H9 (cell line): ENCODE results near the gene KIAA2012. TPM values are rescaled to one million over a fixed set of nuclear protein-coding genes. Genes with fewer than 3 reads are reported as not detected.

Experiments
- DNase-seq: peaks from one replicate; pipeline ENCODE4 v3.0.0-alpha.2; 2017
- H2AFZ ChIP-seq: one replicate; pipeline ENCODE4 v1.6.1; 2013; ENCODE audit warnings: mild to moderate bottlenecking, low read length, control low read depth, moderate library complexity
- H2AK5ac ChIP-seq: 2 replicates; pipeline ENCODE4 v1.6.1; 2013; ENCODE audit warnings: low read length, control low read depth, mixed read lengths; ENCODE audit not compliant: insufficient read length
- H2BK120ac ChIP-seq: one replicate; pipeline ENCODE4 v1.6.1; 2013; ENCODE audit warnings: low read depth, mild to moderate bottlenecking, low read length, control low read depth, inconsistent platforms; ENCODE audit not compliant: poor library complexity, severe bottlenecking
- H2BK12ac ChIP-seq: 2 replicates; pipeline ENCODE4 v1.6.1; 2013; ENCODE audit warnings: low read length, control low read depth, mixed read lengths, low read depth; ENCODE audit not compliant: insufficient read length
- H2BK15ac ChIP-seq: 2 replicates; pipeline ENCODE4 v1.6.1; 2013; ENCODE audit warnings: low read depth, low read length, control low read depth
- H2BK20ac ChIP-seq: one replicate; pipeline ENCODE4 v1.6.1; 2013; ENCODE audit warnings: low read depth, mild to moderate bottlenecking, low read length, control low read depth, inconsistent platforms; ENCODE audit not compliant: poor library complexity, severe bottlenecking
- H2BK5ac ChIP-seq: 2 replicates; pipeline ENCODE4 v1.6.1; 2013; ENCODE audit warnings: low read length, control low read depth, mixed read lengths; ENCODE audit not compliant: insufficient read length
- H3K14ac ChIP-seq: 2 replicates; pipeline ENCODE4 v1.6.1; 2013; ENCODE audit warnings: low read length, control low read depth; ENCODE audit not compliant: insufficient read depth
- H3K18ac ChIP-seq: 2 replicates; pipeline ENCODE4 v1.6.1; 2013; ENCODE audit warnings: low read depth, mild to moderate bottlenecking, mixed read lengths, low read length, control low read depth; ENCODE audit not compliant: insufficient read length
- H3K23ac ChIP-seq: 2 replicates; pipeline ENCODE4 v1.6.1; 2013; ENCODE audit warnings: low read length, control low read depth, mixed read lengths, low read depth; ENCODE audit not compliant: insufficient read length
- H3K23me2 ChIP-seq: 2 replicates; pipeline ENCODE4 v1.6.1; 2013; ENCODE audit warnings: low read depth, mild to moderate bottlenecking, mixed read lengths, low read length, control low read depth; ENCODE audit not compliant: insufficient read length, poor library complexity, severe bottlenecking
- H3K27ac ChIP-seq: 2 replicates; pipeline ENCODE4 v1.5.1; 2013; ENCODE audit warnings: low read length, control low read depth, mixed read lengths, low read depth; ENCODE audit not compliant: insufficient read length
- H3K27me3 ChIP-seq: 2 replicates; pipeline ENCODE4 v1.6.1; 2013; ENCODE audit warnings: low read length, control low read depth, inconsistent platforms; ENCODE audit not compliant: insufficient read depth
- H3K4ac ChIP-seq: 2 replicates; pipeline ENCODE4 v1.6.1; 2013; ENCODE audit warnings: low read depth, mild to moderate bottlenecking, control low read depth, inconsistent platforms, low read length, moderate library complexity
- H3K4me1 ChIP-seq: 2 replicates; pipeline ENCODE4 v1.6.1; 2013; ENCODE audit warnings: low read length, control low read depth, inconsistent platforms; ENCODE audit not compliant: insufficient read depth
- H3K4me2 ChIP-seq: 2 replicates; pipeline ENCODE4 v1.6.1; 2013; ENCODE audit warnings: low read length, control low read depth, mixed read lengths; ENCODE audit not compliant: insufficient read length, insufficient read depth
- H3K56ac ChIP-seq: 2 replicates; pipeline ENCODE4 v1.6.1; 2013; ENCODE audit warnings: low read depth, mild to moderate bottlenecking, mixed read lengths, low read length, control low read depth; ENCODE audit not compliant: insufficient read length
- H3K79me1 ChIP-seq: 2 replicates; pipeline ENCODE4 v1.6.1; 2013; ENCODE audit warnings: low read depth, mild to moderate bottlenecking, moderate library complexity, low read length, control low read depth, inconsistent platforms; ENCODE audit not compliant: insufficient read depth, poor library complexity, severe bottlenecking
- H3K79me2 ChIP-seq: 2 replicates; pipeline ENCODE4 v1.6.1; 2013; ENCODE audit warnings: low read length, control low read depth, inconsistent platforms; ENCODE audit not compliant: insufficient read depth
- H3K9ac ChIP-seq: 2 replicates; pipeline ENCODE4 v1.6.1; 2013; ENCODE audit warnings: low read length, control low read depth, mixed read lengths; ENCODE audit not compliant: insufficient read length; ENCODE audit errors: extremely low read depth
- H3K9me3 ChIP-seq: one replicate; pipeline ENCODE4 v1.6.1; 2013; ENCODE audit warnings: low read depth, low read length, inconsistent platforms; ENCODE audit not compliant: control insufficient read depth
- H3T11ph ChIP-seq: one replicate; pipeline ENCODE4 v1.6.1; 2013; ENCODE audit warnings: mild to moderate bottlenecking, low read length, control low read depth, inconsistent platforms
- H4K20me1 ChIP-seq: one replicate; pipeline ENCODE4 v1.6.1; 2013; ENCODE audit not compliant: control insufficient read depth, insufficient read length, insufficient read depth
- H4K5ac ChIP-seq: 2 replicates; pipeline ENCODE4 v1.6.1; 2013; ENCODE audit warnings: low read depth, mild to moderate bottlenecking, mixed read lengths, low read length, control low read depth; ENCODE audit not compliant: insufficient read length
- H4K8ac ChIP-seq: replicated peaks from 2 replicates; pipeline ENCODE4 v1.6.1; 2013; ENCODE audit warnings: low read length, control low read depth, mixed read lengths, low read depth; ENCODE audit not compliant: insufficient read length
- H4K91ac ChIP-seq: 2 replicates; pipeline ENCODE4 v1.6.1; 2013; ENCODE audit warnings: low read depth, mild to moderate bottlenecking, moderate library complexity, mixed read lengths, low read length, control low read depth; ENCODE audit not compliant: insufficient read length
- H3K27ac Mint-ChIP-seq, 3 experiments: 2 replicates in 2 of 3; 3 replicates in 1 of 3; pipeline ENCODE4 v1.8.0; 2020 to 2021; ENCODE audit warnings: mixed read lengths in 3 of 3, mild to moderate bottlenecking in 1 of 3, moderate library complexity in 1 of 3
- H3K27me3 Mint-ChIP-seq: 2 replicates; pipeline ENCODE4 v1.8.0; 2021; ENCODE audit warnings: low read depth, mild to moderate bottlenecking, moderate library complexity, mixed read lengths
- H3K36me3 Mint-ChIP-seq, 3 experiments: 2 replicates in 2 of 3; 3 replicates in 1 of 3; pipeline ENCODE4 v1.8.0; 2020 to 2021; ENCODE audit warnings: low read depth in 3 of 3, mixed read lengths in 3 of 3; ENCODE audit not compliant: insufficient read depth in 1 of 3
- H3K4me1 Mint-ChIP-seq, 2 experiments: 2 replicates each; pipeline ENCODE4 v1.8.0; 2020; ENCODE audit warnings: mixed read lengths in 2 of 2
- H3K4me3 Mint-ChIP-seq, 2 experiments: 2 replicates in 1 of 2; 3 replicates in 1 of 2; pipeline ENCODE4 v1.8.0; 2020 to 2021; ENCODE audit warnings: mild to moderate bottlenecking in 2 of 2, mixed read lengths in 2 of 2, moderate library complexity in 1 of 2
- H3K9me3 Mint-ChIP-seq, 2 experiments: 2 replicates in 1 of 2; 3 replicates in 1 of 2; pipeline ENCODE4 v1.8.0; 2020; ENCODE audit warnings: mild to moderate bottlenecking in 2 of 2, mixed read lengths in 2 of 2, moderate library complexity in 1 of 2
- WGBS: extraction: QIAGEN DNeasy Blood & Tissue Kit; methylation state at CpG from one replicate; pipeline ENCODE4 v1.1.7; 2013; ENCODE audit warnings: missing lambda C conversion rate, low lambda C conversion rate, mixed read lengths; ENCODE audit not compliant: insufficient read length; ENCODE audit errors: extremely low coverage; 5-methylcytosine and 5-hydroxymethylcytosine counted together
- total RNA-seq: library from RNA; stranded (reverse); gene quantifications from 2 replicates; pipeline ENCODE4 v1.2.1, GENCODE V29; 2021
- TF ChIP-seq, protein P1 (sequence below): fragments of 200-600 bp; sonication (generic); conservative IDR thresholded peaks from 3 replicates; pipeline ENCODE4 v1.8.0; 2021; ENCODE audit warnings: antibody characterized with exemption, mild to moderate bottlenecking

KIAA2012 gene
- total RNA-seq, 1 experiment from 2014 or later, result not detected

DNA sequence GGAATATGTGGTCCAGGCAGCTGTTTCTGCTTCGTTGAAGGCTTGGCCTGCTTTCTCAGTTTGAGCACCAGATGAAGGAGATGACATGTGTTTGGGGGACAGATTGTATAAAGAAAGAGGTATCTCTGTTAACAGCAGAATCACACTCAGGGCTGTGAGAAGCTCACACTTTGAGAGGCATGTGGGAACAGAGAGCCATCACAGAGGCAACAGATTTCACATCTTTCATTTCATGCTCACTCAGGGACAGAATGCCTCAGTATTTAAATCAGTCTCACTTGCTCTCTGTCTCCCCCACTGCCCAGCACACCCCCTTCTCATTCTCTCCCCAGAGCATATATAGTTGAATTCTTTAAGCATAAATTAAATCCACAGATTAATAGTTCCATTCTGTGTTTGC lies 37.4 kb downstream of the KIAA2012 start:
- Histone ChIP-seq H2BK120ac (no peak overlapping the region), H3K79me1 (no peaks in the 10 kb centered on the region), H3K4ac (no peak overlapping the region), H3K27ac (no peak overlapping the region), H2BK5ac (no peak overlapping the region), H2AK5ac (no peak overlapping the region), H3K79me2 (no peaks in the 10 kb centered on the region), H4K20me1 (no peaks in the 10 kb centered on the region), H4K5ac (no peak overlapping the region), H3K9me3 (no peaks in the 10 kb centered on the region), H3K4me1 (peaks cover 2% of the 10 kb centered on the region), H3K23ac (no peak overlapping the region), H2BK12ac (no peak overlapping the region), H3K56ac (no peak overlapping the region), H3K18ac (no peak overlapping the region), H3K14ac (no peak overlapping the region), H4K91ac (no peak overlapping the region), H2AFZ (no peak overlapping the region), H2BK20ac (no peak overlapping the region), H3K4me2 (no peak overlapping the region), H3T11ph (no peak overlapping the region), H3K9ac (no peak overlapping the region), H3K27me3 (no peaks in the 10 kb centered on the region; the same call in 1 of the 2 replicates), H2BK15ac (no peak overlapping the region), H3K23me2 (no peaks in the 10 kb centered on the region), H4K8ac (no peak overlapping the region)
- Mint-ChIP-seq H3K27me3 (peaks cover 1% of the 10 kb centered on the region; the same call in 1 of the 2 replicates), H3K4me1 (peaks cover 34 to 48% of the 10 kb centered on the region in 2 experiments), H3K9me3 (no peaks in the 10 kb centered on the region), H3K36me3 (no peaks in the 10 kb centered on the region), H3K4me3 (no peak overlapping the region; a peak in 1 of 5 replicates), H3K27ac (no peak overlapping the region)
- TF ChIP-seq, protein P1, sequence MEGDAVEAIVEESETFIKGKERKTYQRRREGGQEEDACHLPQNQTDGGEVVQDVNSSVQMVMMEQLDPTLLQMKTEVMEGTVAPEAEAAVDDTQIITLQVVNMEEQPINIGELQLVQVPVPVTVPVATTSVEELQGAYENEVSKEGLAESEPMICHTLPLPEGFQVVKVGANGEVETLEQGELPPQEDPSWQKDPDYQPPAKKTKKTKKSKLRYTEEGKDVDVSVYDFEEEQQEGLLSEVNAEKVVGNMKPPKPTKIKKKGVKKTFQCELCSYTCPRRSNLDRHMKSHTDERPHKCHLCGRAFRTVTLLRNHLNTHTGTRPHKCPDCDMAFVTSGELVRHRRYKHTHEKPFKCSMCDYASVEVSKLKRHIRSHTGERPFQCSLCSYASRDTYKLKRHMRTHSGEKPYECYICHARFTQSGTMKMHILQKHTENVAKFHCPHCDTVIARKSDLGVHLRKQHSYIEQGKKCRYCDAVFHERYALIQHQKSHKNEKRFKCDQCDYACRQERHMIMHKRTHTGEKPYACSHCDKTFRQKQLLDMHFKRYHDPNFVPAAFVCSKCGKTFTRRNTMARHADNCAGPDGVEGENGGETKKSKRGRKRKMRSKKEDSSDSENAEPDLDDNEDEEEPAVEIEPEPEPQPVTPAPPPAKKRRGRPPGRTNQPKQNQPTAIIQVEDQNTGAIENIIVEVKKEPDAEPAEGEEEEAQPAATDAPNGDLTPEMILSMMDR, result no peak
- WGBS, result no CpG with 5 or more reads among the region's 1 CpG
- no peak for DNase-seq
